ENCODE measurements around the gene KCNN3.

KCNN3 gene

GRCh38 chr1:154786804-154787570, 83.1 kb downstream of the KCNN3 start:
- no peak for DNase-seq

DNA sequence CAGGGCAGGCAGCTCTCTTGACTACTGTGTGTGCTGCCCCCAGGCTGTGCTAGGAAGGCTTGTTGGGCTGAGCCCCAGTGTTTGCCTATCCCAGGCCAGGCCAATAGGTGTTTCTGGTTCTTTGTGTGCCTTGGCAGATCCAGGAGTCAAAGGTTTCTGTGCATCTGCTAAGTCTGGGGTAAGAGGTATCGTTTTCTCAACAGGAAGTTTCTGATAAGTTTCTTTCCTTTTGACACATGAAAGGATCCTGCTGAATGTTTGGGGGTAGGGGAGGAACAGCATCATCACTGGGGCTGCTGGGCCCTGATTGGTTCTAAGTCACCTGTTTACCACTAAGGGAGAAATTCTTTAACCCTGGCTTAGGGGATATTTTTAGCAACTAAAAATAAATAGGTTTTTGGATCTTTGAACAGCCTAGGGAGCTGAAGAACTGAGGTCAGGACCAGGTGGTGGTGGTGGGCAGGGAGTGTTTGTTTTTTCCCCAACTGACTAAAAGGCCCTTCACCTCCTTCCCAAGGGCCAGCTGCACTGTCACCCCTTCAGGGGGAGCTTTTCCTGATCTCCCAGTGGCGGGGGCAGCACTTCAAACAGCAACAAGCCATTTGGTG, 85.1 kb downstream of the KCNN3 start:
- DNase-seq: no peak

GRCh38 chr1:154784416-154784815, 85.7 kb downstream of the KCNN3 start:
- no peak for DNase-seq

DNA sequence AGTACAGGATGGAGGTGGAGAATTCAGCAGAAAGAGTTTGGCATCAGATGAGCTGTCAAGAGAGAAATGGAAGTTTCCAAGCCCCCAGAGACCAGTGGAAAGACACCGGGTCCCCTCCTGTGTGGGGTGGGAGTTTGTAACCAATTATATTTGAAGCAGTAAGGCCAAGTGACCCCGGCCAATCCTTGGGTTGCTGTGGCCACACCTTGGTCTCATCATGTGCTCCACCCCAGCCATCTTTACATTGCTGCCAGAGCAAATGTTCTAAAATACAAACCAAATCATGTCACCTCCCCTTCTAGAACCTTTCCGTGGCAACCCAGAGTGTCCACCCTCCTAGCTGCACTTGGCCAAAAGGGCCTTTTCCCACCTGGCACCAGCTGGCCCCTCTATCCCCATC, 86.1 kb downstream of the KCNN3 start:
- DNase-seq: no peak

GRCh38 chr1:154780541-154780940, 89.5 kb downstream of the KCNN3 start:
- no peak for DNase-seq

DNA sequence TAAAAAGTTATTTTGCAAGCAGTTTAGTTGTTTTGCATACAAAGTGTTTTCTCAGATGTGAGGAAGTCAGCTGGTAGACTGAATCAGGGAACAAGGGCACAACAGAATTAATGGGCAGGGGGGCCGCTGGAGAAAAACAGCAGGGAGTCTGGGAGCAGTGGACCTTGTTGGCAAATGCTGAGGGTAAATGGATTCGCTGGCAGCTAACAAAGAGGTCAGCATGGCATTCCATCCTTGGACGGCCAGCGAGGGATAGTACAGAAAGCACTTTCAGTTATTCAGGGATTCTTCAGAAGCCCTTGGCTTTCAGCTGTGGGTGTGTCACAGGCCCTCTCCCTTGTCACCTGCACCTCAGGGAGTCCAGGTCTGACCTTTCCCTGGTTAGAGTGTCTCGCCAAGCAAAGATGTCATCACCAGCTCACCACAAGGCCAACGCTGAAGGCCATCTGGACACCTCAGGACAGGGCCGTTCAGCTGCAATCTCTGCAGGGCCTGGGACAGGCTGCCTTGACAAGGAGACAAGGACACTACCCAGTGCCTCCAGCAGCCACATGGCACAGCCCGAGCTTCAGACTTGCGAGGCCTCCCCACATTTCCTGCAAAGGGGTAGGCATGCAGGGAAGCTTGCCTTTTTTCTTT, 90.4 kb downstream of the KCNN3 start:
- no peak for DNase-seq

DNA sequence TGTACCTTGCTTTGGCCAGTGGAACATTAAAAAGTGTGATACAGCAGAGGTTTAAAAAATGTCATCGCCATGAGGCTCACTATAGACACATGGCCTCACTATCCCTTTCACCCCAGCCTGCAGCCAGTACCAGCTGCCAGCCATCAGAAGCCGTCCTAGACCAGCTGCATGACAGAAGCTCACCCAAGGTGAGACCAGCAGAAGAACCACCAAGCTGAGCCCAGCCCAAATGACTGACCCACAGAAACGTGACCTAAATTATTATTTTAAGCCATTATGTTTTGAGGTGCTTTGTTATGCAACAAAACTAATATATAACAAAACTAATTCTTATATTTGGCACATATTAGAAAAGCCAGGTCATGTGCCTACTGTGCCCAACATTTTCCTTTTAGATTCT, 91.1 kb downstream of the KCNN3 start:
- no peak for DNase-seq

- DNase-seq: no peak
Measured at GRCh38 chr1:154778275-154778674, 91.8 kb downstream of the KCNN3 start.

GRCh38 chr1:154777781-154778180, 92.3 kb downstream of the KCNN3 start:
- no peak for DNase-seq

- no peak for DNase-seq
Measured at GRCh38 chr1:154777154-154777553, 92.9 kb downstream of the KCNN3 start.

- no peak for DNase-seq
Measured at GRCh38 chr1:154775621-154776605, 94.2 kb downstream of the KCNN3 start.

GRCh38 chr1:154774175-154774855, 95.8 kb downstream of the KCNN3 start:
- no peak for DNase-seq

- DNase-seq: no peak
Measured at GRCh38 chr1:154773551-154773950, 96.5 kb downstream of the KCNN3 start.

GRCh38 chr1:154772606-154773506, 97.2 kb downstream of the KCNN3 start:
- DNase-seq: no peak

- DNase-seq: no peak
Measured at GRCh38 chr1:154772056-154772455, 98.0 kb downstream of the KCNN3 start.

DNA sequence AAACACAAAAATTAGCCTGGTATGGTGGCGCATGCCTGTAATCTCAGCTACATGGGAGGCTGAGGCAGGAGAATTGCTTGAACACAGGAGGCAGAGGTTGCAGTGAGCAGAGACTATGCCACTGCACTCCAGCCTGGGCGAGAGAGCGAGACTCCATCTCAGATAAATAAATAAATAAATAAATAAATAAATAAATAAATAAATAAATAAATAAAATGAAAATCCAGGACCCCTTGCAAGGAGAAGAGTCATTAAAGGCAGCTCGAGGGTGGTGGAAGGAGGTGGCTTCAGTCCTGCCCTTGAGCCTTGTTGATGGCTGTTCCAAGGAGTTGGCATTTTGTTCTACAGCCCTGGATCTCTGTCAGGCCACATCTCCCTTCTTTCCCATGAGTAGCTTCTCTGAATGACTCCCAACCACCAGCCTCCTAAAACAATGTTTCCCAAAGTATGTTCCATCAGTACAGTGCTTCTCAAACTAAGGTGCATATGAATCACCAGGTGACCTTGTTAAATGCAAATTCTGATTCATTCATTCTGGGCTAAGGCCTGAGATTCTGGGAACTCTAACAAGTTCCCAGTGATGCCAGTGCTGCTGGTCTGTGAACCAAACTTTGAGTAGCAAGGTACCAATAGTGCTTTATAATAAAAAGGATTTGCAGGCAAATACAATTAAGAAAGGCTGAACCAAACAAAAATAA, 99.0 kb downstream of the KCNN3 start:
- DNase-seq: no peak

GRCh38 chr1:154769193-154769895, 100.7 kb downstream of the KCNN3 start:
- DNase-seq: no peak

DNA sequence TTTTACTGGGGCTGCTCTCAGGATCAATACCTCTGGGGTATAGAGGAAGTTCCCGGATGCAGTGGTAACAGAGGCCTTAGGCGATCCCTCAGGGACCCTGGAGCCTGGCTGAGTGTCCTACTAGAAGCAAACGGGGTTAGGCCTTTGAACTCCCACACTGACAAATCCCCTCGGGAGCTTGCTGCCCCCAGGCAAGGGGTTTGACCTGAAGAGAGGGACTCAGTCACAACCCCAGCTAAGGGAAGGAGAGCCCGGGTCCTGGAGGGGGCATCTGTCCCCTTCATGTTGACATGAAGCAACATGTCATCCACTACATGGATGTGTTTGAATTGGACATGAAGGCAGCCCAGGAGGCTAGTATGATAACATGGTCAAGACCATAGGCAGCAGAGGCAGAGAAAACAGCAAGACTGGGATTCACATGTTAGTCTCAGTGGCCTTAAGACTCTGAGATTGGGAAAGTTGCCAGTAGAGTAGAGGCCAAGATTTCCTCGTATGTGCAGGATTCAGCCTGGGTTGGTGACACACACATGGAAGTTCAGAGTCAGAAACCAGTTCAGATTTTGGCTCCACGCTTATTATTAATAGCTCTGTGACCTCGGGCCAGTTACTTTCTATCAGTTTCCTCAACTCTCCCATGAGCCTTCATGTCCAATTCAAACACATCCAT, 101.5 kb downstream of the KCNN3 start:
- no peak for DNase-seq
